HCT116 (cell line): ENCODE data around the gene DPM2. TPM values are rescaled to one million over a fixed set of nuclear protein-coding genes. Genes with fewer than 3 reads are reported as not detected.

Experiments
- ATAC-seq: fragments of 200-7000 bp; cut with Tn5 transposase; 2 replicates; pipeline ENCODE4 v1.9.1; 2020; ENCODE audit warnings: mild to moderate bottlenecking, moderate library complexity
- BruUV-seq: library from RNA; stranded (reverse); fragments of 400-500 nt; replicated peaks from 2 replicates; lab custom pipeline; 2021; lab: Mats Ljungman, UMichigan
- CTCF ChIA-PET: fragments of 300-600 bp; sonication (Branson Sonifier 250); formaldehyde crosslinking; loops from one replicate; lab custom pipeline; 2021; ENCODE audit warnings: antibody characterized with exemption; lab: Charles Lee
- POLR2A ChIA-PET: fragments of 300-600, 350-600 bp; sonication (Branson Sonifier 250); formaldehyde crosslinking; loops from one replicate; lab custom pipeline; 2021; ENCODE audit warnings: antibody characterized with exemption; lab: Charles Lee
- RAD21 ChIA-PET, 2 experiments: fragments of 300-600 bp; sonication (Branson Sonifier 250); formaldehyde crosslinking; loops; one replicate each; lab custom pipeline; 2023; ENCODE audit warnings: low total read pairs in 2 of 2; ENCODE audit not compliant: uncharacterized antibody in 2 of 2, unreplicated experiment in 2 of 2, low non-redundant PET in 1 of 2; lab: Charles Lee
- DNase-seq: peaks from one replicate; pipeline ENCODE4 v3.0.0-alpha.2; 2010; ENCODE audit warnings: low read depth, low spot score
- H2AFZ ChIP-seq: fragments of 200-600 bp; shearing (Covaris generic), sonication (generic); 2 replicates; pipeline ENCODE4 v1.6.1; 2017; ENCODE audit warnings: low read depth, mixed run types, mixed read lengths, antibody characterized with exemption, low read length; ENCODE audit not compliant: poor library complexity, severe bottlenecking
- H3K27ac ChIP-seq: 2 replicates; pipeline ENCODE4 v1.5.1; 2012; ENCODE audit warnings: low read depth, low read length
- H3K27me3 ChIP-seq: fragments of 200-600 bp; sonication (generic); 2 replicates; pipeline ENCODE4 v1.6.1; 2016; ENCODE audit warnings: mixed run types, low read length, mixed read lengths; ENCODE audit not compliant: insufficient read depth
- H3K36me3 ChIP-seq, 2 experiments: fragments of 200-500 bp in 1 of 2; fragments of 200-600 bp in 1 of 2; sonication (Bioruptor generic) in 1 of 2; sonication (generic) in 1 of 2; 2 replicates each; pipeline versions ENCODE4 v1.5.1 to v1.6.1; 2014 to 2016; ENCODE audit warnings: low read length in 2 of 2, inconsistent platforms in 1 of 2, mixed read lengths in 1 of 2, mixed run types in 1 of 2; ENCODE audit not compliant: insufficient read depth in 2 of 2, control insufficient read depth in 1 of 2
- H3K4me1 ChIP-seq, 2 experiments: fragments of 200-600 bp in 1 of 2; sonication (generic) in 1 of 2; 2 replicates each; pipeline versions ENCODE4 v1.5.1 to v1.6.1; 2012 to 2017; ENCODE audit warnings: low read length in 2 of 2, inconsistent platforms in 1 of 2, mild to moderate bottlenecking in 1 of 2, mixed read lengths in 1 of 2, mixed run types in 1 of 2, moderate library complexity in 1 of 2; ENCODE audit not compliant: insufficient read depth in 2 of 2, control insufficient read depth in 1 of 2
- H3K4me2 ChIP-seq: fragments of 200-600 bp; sonication (generic); 2 replicates; pipeline ENCODE4 v1.6.1; 2017; ENCODE audit warnings: mixed run types, low read length, mixed read lengths
- H3K4me3 ChIP-seq, 2 experiments: fragments of 200-600 bp in 1 of 2; sonication (generic) in 1 of 2; replicated peaks in 1 of 2; 2 replicates each; pipeline ENCODE4 v1.5.1; 2011 to 2016; ENCODE audit warnings: low read length in 2 of 2, control low read depth in 1 of 2, low read depth in 1 of 2, mild to moderate bottlenecking in 1 of 2, mixed read lengths in 1 of 2, mixed run types in 1 of 2
- H3K79me2 ChIP-seq: fragments of 200-600 bp; sonication (generic); 2 replicates; pipeline ENCODE4 v1.6.1; 2017; ENCODE audit warnings: mild to moderate bottlenecking, mixed run types, low read length, moderate library complexity, mixed read lengths; ENCODE audit not compliant: insufficient read depth
- H3K9ac ChIP-seq: fragments of 200-600 bp; sonication (generic); 2 replicates; pipeline ENCODE4 v1.6.1; 2016; ENCODE audit warnings: low read length, mixed read lengths
- H3K9me2 ChIP-seq: fragments of 200-600 bp; sonication (generic), shearing (Covaris generic); 2 replicates; pipeline ENCODE4 v1.6.1; 2017; ENCODE audit warnings: mixed run types, mild to moderate bottlenecking, moderate library complexity; ENCODE audit not compliant: insufficient read depth
- H3K9me3 ChIP-seq, 2 experiments: fragments of 200-500 bp in 1 of 2; fragments of 200-600 bp in 1 of 2; sonication (Bioruptor generic) in 1 of 2; sonication (generic) in 1 of 2; 2 replicates each; pipeline ENCODE4 v1.6.1; 2014 to 2017; ENCODE audit warnings: low read length in 2 of 2, mixed read lengths in 2 of 2, inconsistent platforms in 1 of 2, low read depth in 1 of 2, mild to moderate bottlenecking in 1 of 2, mixed run types in 1 of 2, moderate library complexity in 1 of 2; ENCODE audit not compliant: control insufficient read depth in 1 of 2, insufficient read depth in 1 of 2
- H4K20me1 ChIP-seq: fragments of 200-600 bp; sonication (generic), shearing (Covaris generic); 2 replicates; pipeline ENCODE4 v1.6.1; 2017; ENCODE audit warnings: mixed run types, mild to moderate bottlenecking, moderate library complexity; ENCODE audit not compliant: insufficient read depth
- CEBPB ChIP-seq: IDR thresholded peaks from 2 replicates; pipeline ENCODE4 v1.6.1; 2012; ENCODE audit warnings: low read depth
- EGR1 ChIP-seq: IDR thresholded peaks from 2 replicates; pipeline ENCODE4 v1.6.1; 2012; ENCODE audit warnings: low read depth
- ELF1 ChIP-seq: IDR thresholded peaks from 2 replicates; pipeline ENCODE4 v1.6.1; 2012; ENCODE audit warnings: low read depth, borderline replicate concordance
- FOSL1 ChIP-seq: IDR thresholded peaks from 2 replicates; pipeline ENCODE4 v1.6.1; 2012; ENCODE audit warnings: low read depth
- JUND ChIP-seq: IDR thresholded peaks from 2 replicates; pipeline ENCODE4 v1.6.1; 2012
- POLR2A ChIP-seq: IDR thresholded peaks from 2 replicates; pipeline ENCODE4 v1.7.0; 2011; ENCODE audit warnings: borderline replicate concordance; ENCODE audit not compliant: insufficient read depth, insufficient read length; ENCODE audit errors: extremely low read depth
- POLR2AphosphoS5 ChIP-seq: IDR thresholded peaks from 2 replicates; pipeline ENCODE4 v1.6.1; 2011; ENCODE audit warnings: mild to moderate bottlenecking, low read depth, low read length, moderate library complexity
- RAD21 ChIP-seq: IDR thresholded peaks from 2 replicates; pipeline ENCODE4 v1.6.1; 2012; ENCODE audit warnings: low read depth, mild to moderate bottlenecking
- SIN3A ChIP-seq: IDR thresholded peaks from 2 replicates; pipeline ENCODE4 v1.6.1; 2012; ENCODE audit warnings: low read depth
- SP1 ChIP-seq: IDR thresholded peaks from 2 replicates; pipeline ENCODE4 v1.6.1; 2012; ENCODE audit warnings: low read depth
- SRF ChIP-seq: IDR thresholded peaks from 2 replicates; pipeline ENCODE4 v1.6.1; 2012; ENCODE audit warnings: low read depth
- TCF7L2 ChIP-seq: IDR thresholded peaks from 2 replicates; pipeline ENCODE4 v1.7.0; 2011; ENCODE audit warnings: borderline replicate concordance, inconsistent platforms; ENCODE audit not compliant: insufficient read depth, insufficient read length; ENCODE audit errors: extremely low read depth
- YY1 ChIP-seq: IDR thresholded peaks from 2 replicates; pipeline ENCODE4 v1.6.1; 2011; ENCODE audit warnings: low read length, low read depth, moderate library complexity, mild to moderate bottlenecking; ENCODE audit not compliant: insufficient replicate concordance; ENCODE audit errors: extremely low read depth
- ZFX ChIP-seq: fragments of 450-650 bp; IDR thresholded peaks from 2 replicates; pipeline ENCODE4 v1.6.1; 2017
- intact Hi-C: fragments of 100-400 bp; cut with micrococcal nuclease; formaldehyde crosslinking; loops from 2 replicates; pipeline ENCODE4 v1.10.0; 2022
- total RNA-seq: library from RNA; stranded (reverse); gene quantifications from one replicate; pipeline ENCODE4 v1.2.1, GENCODE V29; 2021; ENCODE audit not compliant: unreplicated experiment
- TF ChIP-seq, protein P1 (sequence below): IDR thresholded peaks from 2 replicates; pipeline ENCODE4 v1.6.1; 2012; ENCODE audit warnings: low read depth
- TF ChIP-seq, protein P2 (sequence below): IDR thresholded peaks from 2 replicates; pipeline ENCODE4 v1.6.1; 2011; ENCODE audit warnings: mild to moderate bottlenecking, low read length, moderate library complexity; ENCODE audit not compliant: insufficient replicate concordance; ENCODE audit errors: extremely low read depth
- TF ChIP-seq, protein P3 (sequence below): IDR thresholded peaks from 2 replicates; pipeline ENCODE4 v1.6.1; 2012
- TF ChIP-seq, protein P4 (sequence below), 3 experiments: fragments of 200-600 bp in 1 of 3; sonication (generic) in 1 of 3; IDR thresholded peaks in 2 of 3; conservative IDR thresholded peaks in 1 of 3; 2 replicates each; pipeline ENCODE4 v1.5.1; 2012 to 2017; ENCODE audit warnings: low read depth in 2 of 3, low read length in 2 of 3, antibody characterized with exemption in 1 of 3, borderline replicate concordance in 1 of 3, control low read depth in 1 of 3, mild to moderate bottlenecking in 1 of 3, mixed read lengths in 1 of 3, mixed run types in 1 of 3, moderate library complexity in 1 of 3; ENCODE audit not compliant: insufficient read depth in 1 of 3

DPM2 gene
- total RNA-seq, 1 experiment from 2014 or later: 54.6 TPM

DNA sequence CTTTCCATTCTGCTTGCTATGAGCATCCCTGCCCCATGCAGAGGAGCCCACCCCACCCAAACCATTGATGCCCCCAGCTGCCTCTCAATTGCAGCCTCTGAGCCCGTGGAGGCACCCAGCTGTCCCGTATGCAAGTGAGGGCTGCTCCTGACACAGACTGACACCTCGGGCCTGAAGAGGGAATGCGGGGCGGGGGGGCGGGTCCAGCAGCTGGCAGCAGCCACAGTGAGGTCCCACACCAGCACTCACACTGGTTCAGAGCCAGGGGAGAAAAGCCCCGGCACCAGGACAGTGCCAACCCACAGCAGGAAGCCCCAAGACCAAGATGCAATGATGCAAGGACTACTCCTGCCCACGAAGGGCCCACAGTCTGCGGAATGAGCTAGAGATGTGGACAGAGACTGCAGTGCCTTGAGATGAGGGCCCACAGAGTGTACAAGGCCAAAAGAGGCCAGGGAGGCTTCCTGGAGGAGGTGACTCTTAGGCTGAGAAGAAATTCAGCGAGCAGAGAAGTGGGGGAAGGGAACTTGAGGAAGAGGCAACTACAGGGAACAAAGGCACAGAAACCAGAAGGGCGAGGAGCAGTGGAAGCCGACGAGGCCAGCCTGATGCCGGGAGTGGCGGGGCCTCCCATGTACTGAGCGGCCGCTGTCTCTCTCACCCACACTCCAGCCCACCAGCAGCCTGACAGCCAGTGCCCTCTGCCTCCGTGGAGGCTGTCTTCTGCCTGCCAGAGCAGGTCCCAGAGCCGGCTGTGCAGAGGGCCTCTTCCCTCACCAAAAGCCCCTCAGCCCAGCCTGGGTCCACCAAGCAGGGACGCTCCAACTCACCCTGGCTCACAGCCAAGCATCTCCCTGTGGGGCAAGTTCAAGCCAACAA, 33.9 kb upstream of the DPM2 start:
- peaks cover 58 to 67% of the 10 kb centered on the region in 2 experiments for H3K4me1 ChIP-seq
- ChIA-PET POLR2A (no interaction called here), RAD21 (no interaction called here), CTCF (interaction anchor here (2.0 kb wide), 1 partner anchor 29 kb away, joined by 4 read pairs; no protein-coding TSS in a partner anchor)
- intact Hi-C loops: no loop called here
- H2AFZ ChIP-seq: no peak overlapping the region
- peak overlapping the region; percentile 22; the same call in 1 of the 2 replicates for H3K9ac ChIP-seq
- no peaks in the 10 kb centered on the region for H3K27me3 ChIP-seq
- H4K20me1 ChIP-seq: no peaks in the 10 kb centered on the region
- no peaks in the 10 kb centered on the region for H3K9me3 ChIP-seq
- no peak for TF ChIP-seq ZFX
- no peak for TF ChIP-seq FOSL1
- no peak for TF ChIP-seq POLR2AphosphoS5
- TF ChIP-seq CEBPB: no peak
- no peak for TF ChIP-seq YY1
- no peak for TF ChIP-seq JUND
- TF ChIP-seq POLR2A: no peak
- TF ChIP-seq SRF: no peak
- TF ChIP-seq, protein P1, sequence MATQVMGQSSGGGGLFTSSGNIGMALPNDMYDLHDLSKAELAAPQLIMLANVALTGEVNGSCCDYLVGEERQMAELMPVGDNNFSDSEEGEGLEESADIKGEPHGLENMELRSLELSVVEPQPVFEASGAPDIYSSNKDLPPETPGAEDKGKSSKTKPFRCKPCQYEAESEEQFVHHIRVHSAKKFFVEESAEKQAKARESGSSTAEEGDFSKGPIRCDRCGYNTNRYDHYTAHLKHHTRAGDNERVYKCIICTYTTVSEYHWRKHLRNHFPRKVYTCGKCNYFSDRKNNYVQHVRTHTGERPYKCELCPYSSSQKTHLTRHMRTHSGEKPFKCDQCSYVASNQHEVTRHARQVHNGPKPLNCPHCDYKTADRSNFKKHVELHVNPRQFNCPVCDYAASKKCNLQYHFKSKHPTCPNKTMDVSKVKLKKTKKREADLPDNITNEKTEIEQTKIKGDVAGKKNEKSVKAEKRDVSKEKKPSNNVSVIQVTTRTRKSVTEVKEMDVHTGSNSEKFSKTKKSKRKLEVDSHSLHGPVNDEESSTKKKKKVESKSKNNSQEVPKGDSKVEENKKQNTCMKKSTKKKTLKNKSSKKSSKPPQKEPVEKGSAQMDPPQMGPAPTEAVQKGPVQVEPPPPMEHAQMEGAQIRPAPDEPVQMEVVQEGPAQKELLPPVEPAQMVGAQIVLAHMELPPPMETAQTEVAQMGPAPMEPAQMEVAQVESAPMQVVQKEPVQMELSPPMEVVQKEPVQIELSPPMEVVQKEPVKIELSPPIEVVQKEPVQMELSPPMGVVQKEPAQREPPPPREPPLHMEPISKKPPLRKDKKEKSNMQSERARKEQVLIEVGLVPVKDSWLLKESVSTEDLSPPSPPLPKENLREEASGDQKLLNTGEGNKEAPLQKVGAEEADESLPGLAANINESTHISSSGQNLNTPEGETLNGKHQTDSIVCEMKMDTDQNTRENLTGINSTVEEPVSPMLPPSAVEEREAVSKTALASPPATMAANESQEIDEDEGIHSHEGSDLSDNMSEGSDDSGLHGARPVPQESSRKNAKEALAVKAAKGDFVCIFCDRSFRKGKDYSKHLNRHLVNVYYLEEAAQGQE: no peak
- TF ChIP-seq, protein P2, sequence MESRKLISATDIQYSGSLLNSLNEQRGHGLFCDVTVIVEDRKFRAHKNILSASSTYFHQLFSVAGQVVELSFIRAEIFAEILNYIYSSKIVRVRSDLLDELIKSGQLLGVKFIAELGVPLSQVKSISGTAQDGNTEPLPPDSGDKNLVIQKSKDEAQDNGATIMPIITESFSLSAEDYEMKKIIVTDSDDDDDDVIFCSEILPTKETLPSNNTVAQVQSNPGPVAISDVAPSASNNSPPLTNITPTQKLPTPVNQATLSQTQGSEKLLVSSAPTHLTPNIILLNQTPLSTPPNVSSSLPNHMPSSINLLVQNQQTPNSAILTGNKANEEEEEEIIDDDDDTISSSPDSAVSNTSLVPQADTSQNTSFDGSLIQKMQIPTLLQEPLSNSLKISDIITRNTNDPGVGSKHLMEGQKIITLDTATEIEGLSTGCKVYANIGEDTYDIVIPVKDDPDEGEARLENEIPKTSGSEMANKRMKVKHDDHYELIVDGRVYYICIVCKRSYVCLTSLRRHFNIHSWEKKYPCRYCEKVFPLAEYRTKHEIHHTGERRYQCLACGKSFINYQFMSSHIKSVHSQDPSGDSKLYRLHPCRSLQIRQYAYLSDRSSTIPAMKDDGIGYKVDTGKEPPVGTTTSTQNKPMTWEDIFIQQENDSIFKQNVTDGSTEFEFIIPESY: no peak
- no peak for TF ChIP-seq SIN3A
- no peak for TF ChIP-seq RAD21
- TF ChIP-seq SP1: no peak
- TF ChIP-seq, protein P3, sequence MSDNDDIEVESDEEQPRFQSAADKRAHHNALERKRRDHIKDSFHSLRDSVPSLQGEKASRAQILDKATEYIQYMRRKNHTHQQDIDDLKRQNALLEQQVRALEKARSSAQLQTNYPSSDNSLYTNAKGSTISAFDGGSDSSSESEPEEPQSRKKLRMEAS: no peak
- TF ChIP-seq ELF1: no peak
- TF ChIP-seq, protein P4, sequence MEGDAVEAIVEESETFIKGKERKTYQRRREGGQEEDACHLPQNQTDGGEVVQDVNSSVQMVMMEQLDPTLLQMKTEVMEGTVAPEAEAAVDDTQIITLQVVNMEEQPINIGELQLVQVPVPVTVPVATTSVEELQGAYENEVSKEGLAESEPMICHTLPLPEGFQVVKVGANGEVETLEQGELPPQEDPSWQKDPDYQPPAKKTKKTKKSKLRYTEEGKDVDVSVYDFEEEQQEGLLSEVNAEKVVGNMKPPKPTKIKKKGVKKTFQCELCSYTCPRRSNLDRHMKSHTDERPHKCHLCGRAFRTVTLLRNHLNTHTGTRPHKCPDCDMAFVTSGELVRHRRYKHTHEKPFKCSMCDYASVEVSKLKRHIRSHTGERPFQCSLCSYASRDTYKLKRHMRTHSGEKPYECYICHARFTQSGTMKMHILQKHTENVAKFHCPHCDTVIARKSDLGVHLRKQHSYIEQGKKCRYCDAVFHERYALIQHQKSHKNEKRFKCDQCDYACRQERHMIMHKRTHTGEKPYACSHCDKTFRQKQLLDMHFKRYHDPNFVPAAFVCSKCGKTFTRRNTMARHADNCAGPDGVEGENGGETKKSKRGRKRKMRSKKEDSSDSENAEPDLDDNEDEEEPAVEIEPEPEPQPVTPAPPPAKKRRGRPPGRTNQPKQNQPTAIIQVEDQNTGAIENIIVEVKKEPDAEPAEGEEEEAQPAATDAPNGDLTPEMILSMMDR (IDR thresholded peaks at IDR 0.05 in 2 of 3, conservative IDR thresholded peaks at IDR 0.05 in 1 of 3; ENCODE audit: borderline replicate concordance in 1 of 3, insufficient read depth in 1 of 3, low read depth in 2 of 3, low read length in 2 of 3): no peak
- no peak for TF ChIP-seq TCF7L2
- TF ChIP-seq EGR1: no peak
- ATAC-seq (no peak), DNase-seq (no peak)
- no peaks in the 10 kb centered on the region for H3K9me2 ChIP-seq
- H3K27ac ChIP-seq: peak overlapping the region; percentile 19; the same call in 1 of the 2 replicates
- H3K4me3 ChIP-seq: no peak overlapping the region
- peak overlapping the region; percentile 14; the same call in 1 of the 2 replicates for H3K4me2 ChIP-seq
- peaks cover 96% of the 10 kb centered on the region for H3K79me2 ChIP-seq
- no TSS peak for BruUV-seq
- H3K36me3 ChIP-seq: no peaks in the 10 kb centered on the region
